Ascending aorta (tissue), 2 donors: ENCODE results near the gene ARHGEF10L. TPM values are rescaled to one million over a fixed set of nuclear protein-coding genes. Genes with fewer than 3 reads are reported as not detected.
"Not testable (repeated sequence)": the region's sequence is repeated elsewhere in the genome, so short reads cannot be mapped to it uniquely, and the experiment has no call there.

ENCODE experiments used
- DNase-seq, 2 donors: peaks; one replicate each; pipeline ENCODE4 v3.0.0-alpha.2; 2019; ENCODE audit warnings: low spot score in 2 of 2
- H3K27ac ChIP-seq, 2 donors: fragments of 200-600 bp; sonication (generic); one replicate each; pipeline ENCODE4 v1.5.1; 2016 to 2017; ENCODE audit warnings: mild to moderate bottlenecking in 1 of 2
- H3K27me3 ChIP-seq: fragments of 200-600 bp; sonication (generic); one replicate; pipeline ENCODE4 v1.5.1; 2017
- H3K36me3 ChIP-seq, 2 donors: fragments of 200-600 bp; sonication (generic); one replicate each; pipeline ENCODE4 v1.5.1; 2016
- H3K4me1 ChIP-seq, 2 donors: fragments of 200-600 bp; sonication (generic); one replicate each; pipeline ENCODE4 v1.5.1; 2016 to 2017; ENCODE audit warnings: mild to moderate bottlenecking in 1 of 2
- H3K4me3 ChIP-seq, 2 donors: fragments of 200-600 bp; sonication (generic); one replicate each; pipeline ENCODE4 v1.5.1; 2016 to 2017; ENCODE audit warnings: mild to moderate bottlenecking in 1 of 2
- H3K9me3 ChIP-seq, 2 donors: fragments of 200-600 bp; sonication (generic); one replicate each; pipeline ENCODE4 v1.5.1; 2016
- CTCF ChIP-seq, 3 experiments: fragments of 200-600 bp in 2 of 3; fragments of 450-650 bp in 1 of 3; sonication (generic) in 2 of 3; IDR thresholded peaks; one replicate each; pipeline ENCODE4 v1.5.1; 2016 to 2019; ENCODE audit warnings: antibody characterized with exemption in 3 of 3, mild to moderate bottlenecking in 1 of 3, moderate library complexity in 1 of 3
- intact Hi-C: fragments of 100-400 bp; cut with DNase I; formaldehyde crosslinking; loops from one replicate; pipeline ENCODE4 v1.15.1; 2023
- total RNA-seq: library from RNA; depleted of rRNA; stranded (reverse); fragments of >200 nt; gene quantifications from one replicate; pipeline ENCODE4 v1.1.0, GENCODE V29; 2016

Gene ARHGEF10L
- total RNA-seq, 1 donor from 2014 or later: 177 TPM

DNA sequence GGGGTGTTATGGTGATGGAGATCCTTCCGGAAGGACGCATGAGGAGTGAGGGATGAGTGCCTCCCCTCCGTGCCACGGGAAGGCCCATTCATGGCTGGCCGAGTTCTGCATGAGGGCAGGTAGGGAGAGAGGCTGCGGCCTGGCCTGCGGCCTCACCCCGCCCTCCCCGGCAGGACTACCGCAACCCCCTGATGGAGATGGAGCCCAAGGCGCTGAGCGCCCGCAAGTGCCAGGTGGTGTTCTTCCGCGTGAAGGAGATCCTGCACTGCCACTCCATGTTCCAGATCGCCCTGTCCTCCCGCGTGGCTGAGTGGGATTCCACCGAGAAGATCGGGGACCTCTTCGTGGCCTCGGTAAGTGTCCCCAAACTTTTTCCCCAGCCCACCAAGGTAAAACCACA is 83.3 kb downstream of the ARHGEF10L start:
- no peak for DNase-seq
- Histone ChIP-seq H3K27me3 (no peaks in the 10 kb centered on the region), H3K4me3 (no peak overlapping the region), H3K27ac (peak overlapping the region; percentile 91 to 97), H3K4me1 (peaks cover 32 to 71% of the 10 kb centered on the region in 2 donors), H3K9me3 (no peaks in the 10 kb centered on the region), H3K36me3 (peaks cover 60 to 66% of the 10 kb centered on the region in 2 donors)
- intact Hi-C loops: no loop called here
- no peak for TF ChIP-seq CTCF (IDR thresholded peaks at IDR 0.05)

DNA sequence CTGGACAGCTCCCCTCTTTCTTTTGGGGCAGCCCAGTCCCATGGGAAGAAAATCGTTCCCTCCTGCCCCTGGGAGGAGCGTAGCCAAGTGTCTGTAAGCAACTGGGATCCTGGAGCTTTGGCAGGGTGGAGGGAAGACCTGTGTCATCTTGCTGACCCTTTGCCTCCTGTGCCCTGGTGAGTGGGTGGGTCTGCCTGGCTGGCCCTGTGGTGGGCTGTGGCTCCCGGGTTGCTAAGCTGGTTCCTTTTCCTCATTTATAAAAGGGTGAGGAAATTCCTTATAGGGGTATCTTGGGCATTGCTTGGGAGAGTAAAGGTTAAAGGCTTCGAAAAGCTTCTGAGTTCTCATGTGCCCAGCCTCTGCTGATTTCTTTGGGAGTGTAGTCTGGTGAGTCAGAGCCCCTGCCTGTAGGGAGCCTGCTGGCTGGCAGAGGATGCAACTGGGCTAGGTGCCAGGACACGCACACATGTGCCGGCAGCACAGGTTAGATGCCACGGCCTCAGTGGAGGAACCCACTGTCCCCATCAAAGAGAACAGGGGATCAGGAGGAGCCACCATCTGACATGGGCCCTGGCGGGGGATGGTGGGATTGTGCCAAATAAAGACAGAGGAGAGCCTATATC is 85.2 kb downstream of the ARHGEF10L start:
- no peak for TF ChIP-seq CTCF (IDR thresholded peaks at IDR 0.05)
- peak; percentile 74 to 92 for DNase-seq
- intact Hi-C loops: no loop called here
- peak overlapping the region in 1 of 2 donors; percentile 22 for H3K4me3 ChIP-seq
- H3K36me3 ChIP-seq: peaks cover 72 to 78% of the 10 kb centered on the region in 2 donors
- H3K27me3 ChIP-seq: no peaks in the 10 kb centered on the region
- peak overlapping the region; percentile 91 to 97 for H3K27ac ChIP-seq
- H3K4me1 ChIP-seq: peaks cover 27 to 68% of the 10 kb centered on the region in 2 donors
- H3K9me3 ChIP-seq: no peaks in the 10 kb centered on the region

DNA sequence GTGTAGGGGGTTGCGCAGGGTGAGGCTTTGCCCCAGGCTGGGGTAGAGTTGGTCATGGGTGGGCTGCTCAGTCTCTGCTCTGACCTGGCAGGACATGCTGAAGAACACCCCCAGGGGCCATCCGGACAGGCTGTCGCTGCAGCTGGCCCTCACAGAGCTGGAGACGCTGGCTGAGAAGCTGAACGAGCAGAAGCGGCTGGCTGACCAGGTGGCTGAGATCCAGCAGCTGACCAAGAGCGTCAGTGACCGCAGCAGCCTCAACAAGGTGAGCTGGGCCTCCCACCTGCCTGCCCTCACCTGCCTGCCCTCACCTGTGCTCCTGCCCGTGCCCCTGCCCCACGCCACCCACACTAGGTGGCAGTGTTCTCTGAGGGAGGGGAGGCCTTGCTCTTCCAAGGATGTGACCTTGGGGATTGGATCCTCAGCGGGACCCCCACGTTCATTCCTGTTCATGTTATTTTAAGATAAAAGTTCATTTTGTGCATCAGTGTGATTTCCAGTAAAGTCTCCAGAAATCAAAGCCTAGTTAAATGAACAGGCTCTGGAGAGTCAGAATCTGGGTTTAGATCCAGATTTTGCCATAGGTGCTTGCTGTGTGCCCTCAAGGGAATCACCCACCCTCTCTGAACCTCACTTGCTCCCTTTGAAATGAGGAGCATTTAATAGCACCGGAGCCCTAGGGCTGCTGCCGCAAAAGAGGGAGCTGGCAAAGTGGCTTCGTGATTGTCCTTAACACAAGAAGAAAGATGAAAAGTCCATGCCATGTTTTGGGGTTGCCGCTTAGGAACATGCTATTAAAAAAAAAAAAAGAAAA is 87.9 kb downstream of the ARHGEF10L start:
- DNase-seq: no peak
- H3K27me3 ChIP-seq: no peaks in the 10 kb centered on the region
- no peaks in the 10 kb centered on the region for H3K9me3 ChIP-seq
- peaks cover 71 to 81% of the 10 kb centered on the region in 2 donors for H3K36me3 ChIP-seq
- H3K27ac ChIP-seq: peak overlapping the region; percentile 91 to 97
- TF ChIP-seq CTCF (IDR thresholded peaks at IDR 0.05): no peak
- H3K4me1 ChIP-seq: peaks cover 31 to 71% of the 10 kb centered on the region in 2 donors
- intact Hi-C loops: no loop called here
- H3K4me3 ChIP-seq: no peak overlapping the region

GRCh38 chr1:17629046-17629445 is 89.5 kb downstream of the ARHGEF10L start:
- H3K27ac ChIP-seq: peak overlapping the region; percentile 91 to 97
- DNase-seq: not testable (repeated sequence)

GRCh38 chr1:17629460-17629859 is 90.0 kb downstream of the ARHGEF10L start:
- Histone ChIP-seq H3K27me3 (no peaks in the 10 kb centered on the region), H3K9me3 (no peaks in the 10 kb centered on the region), H3K27ac (peak overlapping the region; percentile 91 to 97), H3K4me1 (peaks cover 23 to 68% of the 10 kb centered on the region in 2 donors), H3K36me3 (peaks cover 71 to 76% of the 10 kb centered on the region in 2 donors), H3K4me3 (peak overlapping the region in 1 of 2 donors; percentile 10)
- intact Hi-C loops: no loop called here
- TF ChIP-seq CTCF (IDR thresholded peaks at IDR 0.05): peak; percentile 3 to 43 (median 9)
- DNase-seq: no peak

More at GRCh38 chr1:17629046-17629445, 89.5 kb downstream of the ARHGEF10L start:
- peaks cover 25 to 69% of the 10 kb centered on the region in 2 donors for H3K4me1 ChIP-seq
- H3K4me3 ChIP-seq, intact Hi-C loops, H3K9me3 ChIP-seq, H3K27me3 ChIP-seq: not testable (repeated sequence)
- H3K36me3 ChIP-seq: peaks cover 71 to 76% of the 10 kb centered on the region in 2 donors
